Jurkat, Clone E6-1 (cell line): ENCODE measurements around the gene ZNF184.
"Not testable (repeated sequence)": the region's sequence is repeated elsewhere in the genome, so short reads cannot be mapped to it uniquely, and the experiment has no call there.

Experiments
- DNase-seq: peaks from one replicate; pipeline ENCODE4 v3.0.0-alpha.2; 2011; ENCODE audit warnings: low read depth, low spot score
- H3K4me3 ChIP-seq: 2 replicates; pipeline ENCODE4 v1.5.1; 2011; ENCODE audit warnings: mild to moderate bottlenecking, low read length, control low read depth, moderate library complexity

Gene ZNF184

DNA sequence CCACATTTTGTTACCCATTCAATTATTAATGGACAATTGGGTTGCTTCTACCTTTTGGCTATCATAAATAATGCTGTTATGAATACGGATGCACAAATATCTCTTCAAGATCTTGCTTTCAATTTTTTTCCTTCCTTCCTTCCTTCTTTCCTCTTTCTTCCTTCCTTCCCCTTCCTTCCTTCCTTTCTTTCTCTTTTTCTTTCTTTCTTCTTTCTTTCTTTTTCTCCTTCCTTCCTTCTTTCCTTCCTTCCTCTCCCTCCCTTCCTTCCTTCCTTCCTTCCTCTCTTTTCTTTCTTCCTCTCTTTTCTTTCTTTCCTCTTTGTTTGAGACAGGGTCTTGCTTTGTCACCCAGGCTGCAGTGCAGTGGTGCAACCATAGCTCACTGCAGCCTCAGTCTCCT is 39.2 kb downstream of the ZNF184 start:
- DNase-seq = no peak
- no peak overlapping the region for H3K4me3 ChIP-seq

DNA sequence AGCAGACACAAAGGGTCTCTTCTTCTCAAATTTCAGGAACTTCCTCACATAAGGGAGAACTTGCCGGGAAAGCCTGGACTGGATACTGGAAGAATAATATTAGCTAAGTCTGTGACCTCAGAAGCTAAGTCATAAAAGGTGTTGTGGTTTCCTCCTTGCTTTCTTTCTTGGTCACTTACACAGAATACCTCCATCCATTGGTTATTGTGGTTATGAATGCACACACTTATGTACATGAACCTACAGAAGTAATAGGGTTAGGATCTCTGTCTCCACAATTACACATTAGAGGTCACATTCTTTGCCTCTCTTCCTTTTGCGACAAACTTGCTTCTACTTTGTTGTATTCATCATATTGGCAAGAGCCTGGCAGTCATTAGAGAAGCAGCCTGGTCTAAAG is 43.9 kb downstream of the ZNF184 start:
- no peak for DNase-seq
- no peak overlapping the region for H3K4me3 ChIP-seq

DNA sequence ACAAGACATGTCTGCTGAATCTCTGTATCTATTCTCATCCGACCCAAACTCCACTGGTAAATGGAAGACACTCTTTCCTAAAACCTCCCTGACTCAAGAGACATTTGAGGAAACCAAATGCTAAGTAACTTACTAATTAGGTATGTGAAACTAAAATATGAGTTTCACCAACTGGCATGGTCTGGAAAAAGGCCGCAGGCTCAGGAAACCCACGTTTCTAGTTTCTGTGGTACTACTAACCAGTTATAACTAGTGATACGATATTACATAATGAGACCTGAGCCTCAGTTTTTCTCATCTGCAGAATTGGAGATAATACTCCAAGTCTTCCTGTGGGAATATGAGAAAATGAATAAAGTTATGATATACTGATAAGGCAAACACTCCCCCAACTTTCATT is 44.4 kb downstream of the ZNF184 start:
- no peak for DNase-seq
- H3K4me3 ChIP-seq = no peak overlapping the region

DNA sequence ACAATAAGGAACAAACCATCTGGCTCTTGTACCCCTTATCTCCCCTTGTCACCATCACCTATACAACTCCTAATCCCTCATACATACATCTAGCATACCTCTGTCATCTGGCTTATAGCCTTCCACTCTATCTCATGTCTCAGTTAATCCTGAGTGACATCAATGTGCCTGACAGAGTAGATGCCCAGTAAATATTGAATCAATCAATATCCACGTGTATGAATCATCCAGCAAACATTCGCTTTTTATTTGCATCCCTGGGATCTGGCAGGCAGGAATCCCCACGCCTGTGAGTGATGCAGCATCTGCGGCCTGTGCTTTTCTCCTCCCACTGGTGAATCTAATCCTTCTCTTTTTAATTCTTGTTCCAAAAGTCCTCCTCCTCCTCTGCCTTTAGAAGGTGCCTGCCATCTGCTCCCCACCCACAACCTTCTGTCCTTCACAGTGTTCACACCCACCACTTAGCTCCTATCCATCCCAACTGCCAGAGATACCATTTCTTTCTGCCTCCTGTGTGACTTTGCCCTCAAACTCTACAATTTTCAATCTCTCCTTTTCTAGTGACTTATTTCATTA is 46.8 kb downstream of the ZNF184 start:
- H3K4me3 ChIP-seq = no peak overlapping the region
- DNase-seq = no peak

DNA sequence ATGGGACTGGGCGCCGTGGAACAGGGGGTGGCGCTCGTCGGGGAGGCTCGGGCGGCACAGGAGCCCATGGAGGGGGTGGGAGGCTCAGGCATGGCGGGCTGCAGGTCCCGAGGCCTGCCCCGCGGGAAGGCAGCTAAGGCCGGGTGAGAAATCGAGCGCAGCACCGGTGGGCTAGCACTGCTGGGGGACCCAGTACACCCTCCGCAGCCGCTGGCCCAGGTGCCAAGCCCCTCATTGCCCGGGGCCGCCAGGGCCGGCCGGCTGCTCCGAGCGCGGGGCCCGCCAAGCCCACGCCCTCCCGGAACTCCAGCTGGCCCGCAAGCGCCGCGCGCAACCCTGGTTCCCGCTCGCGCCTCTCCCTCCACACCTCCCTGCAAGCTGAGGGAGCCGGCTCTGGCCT is 48.1 kb downstream of the ZNF184 start:
- H3K4me3 ChIP-seq, DNase-seq: not testable (repeated sequence)

DNA sequence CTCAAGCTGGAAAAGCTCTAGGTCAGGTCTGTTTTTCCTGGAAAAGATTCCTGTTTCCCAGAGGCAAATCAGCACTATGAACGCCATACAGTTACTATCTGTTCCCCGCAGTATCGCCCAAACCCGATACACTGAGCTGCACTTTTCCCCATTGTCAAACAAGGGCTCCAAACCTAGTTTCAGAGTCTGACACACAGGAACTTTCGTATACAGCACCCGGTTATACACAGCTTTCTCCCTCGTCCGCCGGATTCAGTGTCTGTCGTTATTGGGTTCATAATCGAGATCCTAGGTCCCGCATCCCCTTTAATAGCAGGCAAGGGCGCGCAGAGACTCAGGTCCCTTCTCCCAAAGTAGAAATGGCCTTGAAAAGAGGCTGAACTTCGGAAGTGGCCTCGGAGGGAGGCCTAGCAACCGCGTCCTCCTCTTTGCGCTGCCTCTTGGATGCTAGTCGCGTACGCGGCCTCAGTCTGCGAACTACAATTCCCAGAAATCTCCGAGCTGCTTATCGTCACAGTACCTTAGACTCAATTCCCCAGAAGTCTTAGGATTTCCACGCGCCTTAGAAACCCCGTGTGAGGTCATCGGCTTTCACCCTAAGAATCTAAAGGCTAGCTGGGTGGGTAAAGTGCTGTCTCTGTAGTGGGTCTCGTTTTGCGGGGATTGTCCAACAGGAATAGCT is 50.1 kb downstream of the ZNF184 start:
- DNase-seq = no peak

DNA sequence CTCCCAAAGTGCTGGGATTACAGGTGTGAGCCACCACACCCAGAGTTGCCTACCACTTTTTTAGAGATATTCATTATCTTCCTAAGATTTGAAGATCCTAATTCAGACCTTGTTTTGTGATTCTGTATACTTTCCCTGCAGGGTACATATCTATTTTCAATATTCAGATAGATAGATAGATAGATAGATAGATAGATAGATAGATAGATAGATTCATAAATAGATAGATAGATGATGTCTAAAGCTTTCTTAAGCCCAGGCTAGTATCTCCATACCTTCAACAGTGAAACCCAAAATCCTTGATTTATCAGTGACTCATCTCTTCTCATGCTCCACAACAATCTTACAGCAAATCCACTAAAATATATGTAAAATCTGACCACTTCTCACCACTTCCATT is 53.5 kb downstream of the ZNF184 start:
- no peak for DNase-seq
- no peak overlapping the region for H3K4me3 ChIP-seq

More for the DNA sequence above, 50.1 kb downstream of the ZNF184 start:
- H3K4me3 ChIP-seq = no peak overlapping the region

DNA sequence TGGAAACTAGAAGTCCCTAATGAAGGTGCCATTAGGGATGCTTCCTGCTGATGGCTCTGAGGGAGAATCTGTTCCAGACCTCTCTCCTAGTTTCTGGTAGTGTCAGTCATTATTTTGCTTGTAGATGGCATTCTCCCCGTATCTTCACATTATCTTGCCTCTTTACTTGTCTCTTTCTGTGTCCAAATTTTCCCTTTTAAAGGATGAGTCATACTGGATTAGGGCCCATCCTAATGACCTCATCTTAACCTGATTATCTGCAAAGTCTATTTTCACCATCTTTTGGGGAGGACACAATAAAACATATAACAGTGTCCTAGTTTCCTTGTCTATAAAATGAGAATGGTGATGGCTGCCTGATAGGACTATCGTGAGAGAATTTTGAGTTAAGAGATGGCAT is 57.0 kb downstream of the ZNF184 start:
- no peak for DNase-seq
- H3K4me3 ChIP-seq = no peak overlapping the region

DNA sequence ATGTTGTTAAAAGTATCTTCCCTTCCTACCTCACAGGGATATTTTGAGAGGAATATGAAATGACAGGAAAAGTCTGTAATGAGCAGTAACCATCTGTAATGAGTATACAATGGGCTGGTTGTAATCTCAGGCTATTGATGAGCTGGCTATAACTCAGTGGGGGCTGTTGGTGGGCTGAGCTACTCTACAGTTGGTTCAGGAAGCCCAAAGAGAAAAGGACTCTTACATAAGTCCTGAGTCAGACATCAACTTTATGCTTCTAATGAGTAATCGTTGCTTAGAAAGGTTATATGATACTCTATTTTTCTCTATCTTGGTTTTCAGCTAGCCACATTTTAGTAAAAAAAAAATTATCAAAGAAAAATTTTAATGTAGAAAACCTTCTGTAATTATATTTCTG is 57.9 kb downstream of the ZNF184 start:
- H3K4me3 ChIP-seq = no peak overlapping the region
- no peak for DNase-seq

DNA sequence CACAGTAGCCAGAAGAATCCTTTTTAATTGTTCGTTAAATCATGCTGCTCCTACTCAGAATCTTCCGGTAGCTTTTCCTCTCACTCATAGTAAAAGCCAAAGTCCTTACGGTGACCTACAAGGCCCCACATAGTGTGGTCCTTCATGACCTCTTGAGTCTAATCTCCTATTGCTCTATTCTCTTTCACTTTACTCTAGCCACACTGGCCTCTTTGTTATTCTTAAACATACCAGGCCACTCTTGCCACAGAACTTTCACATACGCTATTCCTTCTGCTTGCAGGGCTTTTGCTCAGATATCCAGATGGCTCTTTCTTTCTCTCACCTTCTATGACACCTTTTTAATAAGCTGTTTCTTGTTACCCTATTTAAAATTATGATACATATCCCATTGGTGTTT is 58.6 kb downstream of the ZNF184 start:
- H3K4me3 ChIP-seq = no peak overlapping the region
- DNase-seq = no peak

DNA sequence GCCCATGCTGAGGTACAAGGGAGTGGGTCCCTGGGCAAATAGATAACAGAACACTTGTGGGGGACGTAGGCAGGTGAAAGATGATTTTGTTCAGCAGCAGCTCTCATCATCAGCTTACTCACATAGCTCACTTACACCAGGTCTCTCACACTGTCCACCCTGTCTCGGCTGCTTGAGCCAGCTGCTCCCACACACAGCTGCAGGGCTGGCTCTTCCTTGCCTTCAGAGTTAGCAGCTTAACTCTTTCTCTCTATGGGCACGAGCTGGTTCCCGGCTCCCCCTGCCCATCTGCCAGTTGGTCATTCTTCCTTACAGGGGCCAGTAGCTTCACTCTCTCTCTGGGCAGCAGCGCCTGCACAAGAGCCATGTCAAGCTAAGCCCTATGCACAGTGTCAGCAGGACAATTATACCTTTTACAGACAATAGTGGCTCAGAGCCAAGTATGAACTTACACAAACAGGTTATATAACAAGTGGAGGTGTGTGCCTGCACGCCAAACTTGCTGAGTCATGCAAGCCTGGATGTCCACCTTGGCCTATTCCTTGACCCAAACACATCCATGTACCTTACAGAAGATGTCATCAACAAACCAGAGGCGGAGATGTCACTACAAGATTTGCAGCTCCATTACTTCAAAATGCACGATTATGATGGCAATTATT is 65.6 kb downstream of the ZNF184 start:
- DNase-seq = no peak
- no peak overlapping the region for H3K4me3 ChIP-seq

DNA sequence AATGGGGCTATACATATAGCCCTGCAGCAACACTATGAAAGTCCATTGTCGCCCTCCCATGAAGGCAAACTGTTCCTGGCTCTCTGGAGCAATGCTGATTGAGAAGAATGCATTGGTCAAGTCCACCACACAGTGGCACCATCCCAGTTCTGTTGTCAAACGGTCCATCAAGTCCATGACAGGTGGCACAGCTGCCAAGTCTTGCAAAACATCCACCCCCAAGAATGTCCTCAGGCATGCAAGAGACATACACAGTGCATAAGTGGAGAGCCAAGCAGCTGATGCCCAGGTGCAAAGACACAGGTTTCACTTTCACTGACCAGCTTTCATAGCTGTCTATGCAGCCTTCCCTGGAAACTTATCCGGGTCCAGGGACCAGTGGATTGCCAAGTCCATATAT is 66.8 kb downstream of the ZNF184 start:
- no peak overlapping the region for H3K4me3 ChIP-seq
- no peak for DNase-seq

DNA sequence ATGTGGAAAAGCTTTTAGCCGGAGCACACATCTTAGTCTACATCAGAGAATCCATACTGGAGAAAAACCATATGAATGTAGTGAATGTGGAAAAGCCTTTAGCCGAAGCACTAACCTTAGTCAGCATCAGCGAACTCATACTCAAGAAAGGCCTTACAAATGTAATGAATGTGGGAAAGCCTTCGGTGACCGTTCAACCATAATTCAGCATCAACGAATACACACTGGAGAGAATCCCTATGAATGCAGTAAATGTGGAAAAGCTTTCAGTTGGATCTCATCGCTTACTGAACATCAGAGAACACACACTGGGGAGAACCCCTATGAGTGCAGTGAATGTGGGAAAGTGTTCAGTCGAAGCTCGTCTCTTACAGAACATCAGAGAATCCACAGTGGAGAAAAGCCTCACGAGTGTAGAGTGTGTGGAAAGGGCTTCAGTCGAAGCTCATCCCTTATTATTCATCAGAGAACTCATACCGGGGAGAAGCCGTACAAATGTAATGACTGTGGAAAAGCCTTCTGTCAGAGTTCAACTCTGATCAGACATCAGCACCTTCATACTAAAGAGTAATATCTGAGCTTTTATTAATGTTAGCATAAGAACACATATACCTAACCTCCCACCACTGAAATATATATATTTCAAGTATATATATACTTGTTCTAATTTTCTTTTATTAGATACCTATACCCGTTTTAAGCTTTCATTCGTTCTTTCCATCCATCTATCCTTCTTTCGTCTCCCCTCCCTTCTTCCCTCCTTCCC is 71.8 kb downstream of the ZNF184 start:
- no peak for DNase-seq
- H3K4me3 ChIP-seq = no peak overlapping the region
